Nephron (organoid): ENCODE results near the gene RGS4.

ENCODE experiments used
- H3K27ac Mint-ChIP-seq, 3 experiments: 2 replicates each; pipeline ENCODE4 v1.8.0; 2020; ENCODE audit warnings: mixed read lengths in 3 of 3, mild to moderate bottlenecking in 2 of 3, moderate library complexity in 1 of 3
- H3K27me3 Mint-ChIP-seq: 2 replicates; pipeline ENCODE4 v1.8.0; 2021; ENCODE audit warnings: low read depth, mild to moderate bottlenecking, moderate library complexity, mixed read lengths
- H3K36me3 Mint-ChIP-seq: 2 replicates; pipeline ENCODE4 v1.8.0; 2020; ENCODE audit warnings: low read depth, mixed read lengths
- H3K4me1 Mint-ChIP-seq: 2 replicates; pipeline ENCODE4 v1.8.0; 2020; ENCODE audit warnings: mixed read lengths
- H3K4me3 Mint-ChIP-seq, 3 experiments: 2 replicates each; pipeline ENCODE4 v1.8.0; 2020; ENCODE audit warnings: mild to moderate bottlenecking in 3 of 3, mixed read lengths in 3 of 3, moderate library complexity in 2 of 3
- H3K9me3 Mint-ChIP-seq: 2 replicates; pipeline ENCODE4 v1.8.0; 2020; ENCODE audit warnings: mixed read lengths
- TF ChIP-seq, protein P1 (sequence below), 3 experiments: fragments of 200-600 bp; sonication (generic); IDR thresholded peaks; one replicate each; pipeline ENCODE4 v1.5.0; 2021; ENCODE audit warnings: antibody characterized with exemption in 3 of 3; ENCODE audit not compliant: unreplicated experiment in 3 of 3

The RGS4 gene

DNA sequence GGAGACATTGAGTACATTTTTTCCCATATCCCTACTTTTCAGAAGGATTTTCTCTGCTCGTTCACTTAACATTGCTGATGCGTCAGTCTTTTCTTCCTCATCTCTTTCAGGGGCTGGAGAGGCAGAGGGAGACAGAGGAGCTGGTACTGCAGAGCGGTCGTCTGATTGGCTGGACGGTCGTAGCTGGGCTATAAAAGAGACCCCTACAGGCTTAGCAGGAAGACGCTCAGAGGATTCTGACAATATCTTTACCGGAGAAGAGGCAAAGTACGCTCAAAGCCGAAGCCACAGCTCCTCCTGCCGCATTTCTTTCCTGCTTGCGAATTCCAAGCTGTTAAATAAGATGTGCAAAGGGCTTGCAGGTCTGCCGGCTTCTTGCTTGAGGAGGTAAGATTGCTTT, at the start of gene RGS4:
Gene RGS4 (plus strand): TSS at position 220 of the 400 bp plus-strand sequence. CDS start 124 bp downstream, at position 344.
- peaks cover 10% of the 10 kb centered on the region for H3K36me3 Mint-ChIP-seq
- peak within 1 kb of the TSS; percentile 68 to 83 (median 74) for H3K4me3 Mint-ChIP-seq
- H3K27ac Mint-ChIP-seq, result peak within 1 kb of the TSS; percentile 7 to 55 (median 38)
- no peaks in the 10 kb centered on the region for H3K27me3 Mint-ChIP-seq
- TF ChIP-seq, protein P1, sequence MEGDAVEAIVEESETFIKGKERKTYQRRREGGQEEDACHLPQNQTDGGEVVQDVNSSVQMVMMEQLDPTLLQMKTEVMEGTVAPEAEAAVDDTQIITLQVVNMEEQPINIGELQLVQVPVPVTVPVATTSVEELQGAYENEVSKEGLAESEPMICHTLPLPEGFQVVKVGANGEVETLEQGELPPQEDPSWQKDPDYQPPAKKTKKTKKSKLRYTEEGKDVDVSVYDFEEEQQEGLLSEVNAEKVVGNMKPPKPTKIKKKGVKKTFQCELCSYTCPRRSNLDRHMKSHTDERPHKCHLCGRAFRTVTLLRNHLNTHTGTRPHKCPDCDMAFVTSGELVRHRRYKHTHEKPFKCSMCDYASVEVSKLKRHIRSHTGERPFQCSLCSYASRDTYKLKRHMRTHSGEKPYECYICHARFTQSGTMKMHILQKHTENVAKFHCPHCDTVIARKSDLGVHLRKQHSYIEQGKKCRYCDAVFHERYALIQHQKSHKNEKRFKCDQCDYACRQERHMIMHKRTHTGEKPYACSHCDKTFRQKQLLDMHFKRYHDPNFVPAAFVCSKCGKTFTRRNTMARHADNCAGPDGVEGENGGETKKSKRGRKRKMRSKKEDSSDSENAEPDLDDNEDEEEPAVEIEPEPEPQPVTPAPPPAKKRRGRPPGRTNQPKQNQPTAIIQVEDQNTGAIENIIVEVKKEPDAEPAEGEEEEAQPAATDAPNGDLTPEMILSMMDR (IDR thresholded peaks at IDR 0.05; ENCODE audit: unreplicated experiment in 3 of 3), result peak; percentile 68 to 81 (median 72)
- H3K4me1 Mint-ChIP-seq, result peaks cover 23% of the 10 kb centered on the region
- H3K9me3 Mint-ChIP-seq, result no peaks in the 10 kb centered on the region

GRCh38 chr1:163022129-163022528, 47.0 kb upstream of the RGS4 start:
- Mint-ChIP-seq H3K9me3 (peaks cover 44% of the 10 kb centered on the region), H3K36me3 (peaks cover 17% of the 10 kb centered on the region), H3K4me1 (no peaks in the 10 kb centered on the region), H3K4me3 (no peak overlapping the region), H3K27ac (no peak overlapping the region), H3K27me3 (no peaks in the 10 kb centered on the region)
- TF ChIP-seq, protein P1 (IDR thresholded peaks at IDR 0.05; ENCODE audit: unreplicated experiment in 3 of 3), result no peak

DNA sequence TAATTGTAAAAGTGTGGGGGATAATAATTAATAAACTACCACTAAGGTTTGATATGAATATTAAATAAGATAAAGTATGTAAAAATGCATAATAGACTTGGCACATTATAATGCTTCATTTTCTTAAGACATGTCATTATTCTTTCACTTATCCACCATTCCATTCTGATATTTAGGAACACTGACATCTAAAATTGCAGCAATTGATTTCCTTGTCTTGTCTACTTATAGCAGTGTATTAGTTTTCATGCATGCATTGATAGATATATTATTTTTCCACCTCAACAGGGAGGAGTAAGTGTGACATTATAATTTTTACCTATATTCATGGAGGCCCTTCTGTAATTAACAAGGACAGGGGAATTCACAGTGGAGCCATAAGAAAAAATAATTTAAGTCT, 41.6 kb upstream of the RGS4 start:
- Mint-ChIP-seq H3K27me3 (no peaks in the 10 kb centered on the region), H3K36me3 (peaks cover 11% of the 10 kb centered on the region), H3K9me3 (peaks cover 23% of the 10 kb centered on the region), H3K4me1 (peaks cover 5% of the 10 kb centered on the region), H3K27ac (no peak overlapping the region), H3K4me3 (no peak overlapping the region)
- TF ChIP-seq, protein P1 (IDR thresholded peaks at IDR 0.05; ENCODE audit: unreplicated experiment in 3 of 3), result no peak

DNA sequence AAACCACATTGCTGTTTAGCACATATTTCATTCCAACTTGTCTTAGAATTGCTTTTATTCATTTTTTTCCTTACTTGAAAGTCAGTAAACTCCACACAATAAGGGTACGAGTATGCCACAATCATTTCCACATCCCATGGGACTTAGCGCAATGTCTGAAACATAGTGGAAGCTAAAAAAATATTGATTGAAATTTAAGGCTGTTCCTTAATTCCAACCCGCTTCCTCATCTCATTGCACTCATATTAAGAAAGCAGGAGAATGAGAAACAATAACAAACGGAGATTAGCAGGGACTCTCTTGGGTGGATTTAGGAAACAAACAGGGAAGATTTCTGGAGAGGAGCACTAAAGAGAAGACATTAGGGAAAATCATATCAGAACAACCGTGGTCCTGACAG, 39.3 kb upstream of the RGS4 start:
- TF ChIP-seq, protein P1 (IDR thresholded peaks at IDR 0.05; ENCODE audit: unreplicated experiment in 3 of 3), result no peak
- Mint-ChIP-seq H3K27ac (no peak overlapping the region), H3K27me3 (no peaks in the 10 kb centered on the region), H3K9me3 (peaks cover 8% of the 10 kb centered on the region), H3K4me3 (no peak overlapping the region), H3K4me1 (peaks cover 12% of the 10 kb centered on the region), H3K36me3 (no peaks in the 10 kb centered on the region)

DNA sequence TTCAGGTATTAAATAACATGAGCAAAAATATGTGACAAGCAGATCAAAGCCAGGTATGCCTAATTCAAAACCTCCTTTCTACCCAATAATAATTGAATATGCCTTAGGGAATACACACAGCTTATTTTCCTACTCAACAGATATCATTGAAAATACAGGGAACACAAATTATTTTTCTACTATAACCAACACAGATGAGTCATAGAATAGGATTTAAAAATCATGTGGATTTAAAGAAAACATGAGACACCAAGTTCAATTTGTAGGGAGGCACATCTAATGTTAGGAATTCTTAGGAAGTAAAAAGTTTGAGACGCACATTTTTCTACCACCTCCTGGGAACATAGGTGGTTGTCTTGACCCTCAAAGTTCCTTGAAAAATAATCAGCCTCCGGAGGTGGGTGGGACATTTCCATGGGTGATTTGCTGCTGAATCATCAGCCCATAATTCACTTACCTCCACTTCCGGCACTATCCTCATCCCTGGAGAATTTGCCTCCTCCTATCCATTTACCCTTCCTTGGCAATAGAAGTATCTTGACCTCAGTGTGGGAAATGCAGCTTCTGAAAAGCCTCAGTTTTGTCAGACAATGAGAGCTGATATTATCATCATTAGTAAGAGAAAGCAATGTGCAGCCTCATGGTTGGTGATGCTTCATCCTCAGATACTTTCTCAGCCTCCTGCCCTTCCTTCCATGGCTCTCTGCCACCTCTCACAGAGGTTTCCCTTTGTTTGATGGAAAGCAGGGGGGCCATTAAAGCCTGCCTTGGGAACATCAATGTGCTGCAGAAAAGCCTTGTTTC, 33.5 kb upstream of the RGS4 start:
- Mint-ChIP-seq H3K9me3 (no peaks in the 10 kb centered on the region), H3K36me3 (no peaks in the 10 kb centered on the region), H3K27ac (peak overlapping the region in 1 of 3 experiments; percentile 63), H3K27me3 (no peaks in the 10 kb centered on the region), H3K4me1 (peaks cover 21% of the 10 kb centered on the region), H3K4me3 (no peak overlapping the region)
- TF ChIP-seq, protein P1 (IDR thresholded peaks at IDR 0.05; ENCODE audit: unreplicated experiment in 3 of 3), result no peak

DNA sequence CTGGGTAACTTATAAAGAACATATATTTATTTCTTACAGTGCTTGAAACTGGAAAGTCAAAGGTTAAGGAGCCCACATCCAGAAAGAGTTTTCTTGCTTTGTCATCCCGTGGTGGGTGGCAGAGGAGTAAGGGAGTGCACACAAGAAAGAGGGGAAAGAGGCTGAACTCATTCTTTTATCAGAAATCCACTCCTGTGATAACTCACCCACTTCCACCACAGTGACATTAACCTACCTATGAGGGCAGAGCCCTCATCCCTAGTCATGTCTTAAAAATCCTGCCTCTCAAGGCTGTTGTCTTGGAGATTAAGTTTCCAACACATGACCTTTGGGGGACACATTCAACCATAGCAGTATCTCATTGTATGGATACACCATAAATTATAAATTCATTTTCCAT, 32.5 kb upstream of the RGS4 start:
- TF ChIP-seq, protein P1 (IDR thresholded peaks at IDR 0.05; ENCODE audit: unreplicated experiment in 3 of 3), result no peak
- no peaks in the 10 kb centered on the region for H3K9me3 Mint-ChIP-seq
- no peak overlapping the region for H3K27ac Mint-ChIP-seq
- H3K36me3 Mint-ChIP-seq, result no peaks in the 10 kb centered on the region
- peaks cover 21% of the 10 kb centered on the region for H3K4me1 Mint-ChIP-seq
- no peak overlapping the region for H3K4me3 Mint-ChIP-seq
- no peaks in the 10 kb centered on the region for H3K27me3 Mint-ChIP-seq
